Endodermal cell (in vitro differentiated cells): ENCODE results near the gene FZD2. TPM values are rescaled to one million over a fixed set of nuclear protein-coding genes. Genes with fewer than 3 reads are reported as not detected.
"Not testable (repeated sequence)": the region's sequence is repeated elsewhere in the genome, so short reads cannot be mapped to it uniquely, and the experiment has no call there.

Experiments used
- DNase-seq: peaks from one replicate; pipeline ENCODE4 v3.0.0-alpha.2; 2017
- H3K27ac ChIP-seq: 2 replicates; pipeline ENCODE4 v1.5.1; 2013; ENCODE audit warnings: mild to moderate bottlenecking, low read depth, low read length, moderate library complexity
- H3K27me3 ChIP-seq: 2 replicates; pipeline ENCODE4 v1.6.1; 2013; ENCODE audit warnings: mild to moderate bottlenecking, low read length, moderate library complexity; ENCODE audit not compliant: insufficient read depth, control insufficient read depth, poor library complexity, severe bottlenecking
- H3K36me3 ChIP-seq: 2 replicates; pipeline ENCODE4 v1.7.0; 2013; ENCODE audit warnings: mild to moderate bottlenecking, low read length, moderate library complexity; ENCODE audit not compliant: control insufficient read depth, insufficient read depth
- H3K4me1 ChIP-seq: one replicate; pipeline ENCODE4 v1.7.0; 2013; ENCODE audit warnings: low read length; ENCODE audit not compliant: control insufficient read depth, insufficient read depth
- H3K4me3 ChIP-seq: 2 replicates; pipeline ENCODE4 v1.5.1; 2013; ENCODE audit warnings: mild to moderate bottlenecking, low read length, moderate library complexity
- H3K9ac ChIP-seq: 2 replicates; pipeline ENCODE4 v1.6.1; 2013; ENCODE audit warnings: mild to moderate bottlenecking, low read length, moderate library complexity; ENCODE audit not compliant: poor library complexity, severe bottlenecking; ENCODE audit errors: extremely low read depth
- H3K9me3 ChIP-seq: 2 replicates; pipeline ENCODE4 v1.6.1; 2013; ENCODE audit warnings: mild to moderate bottlenecking, low read length, moderate library complexity; ENCODE audit not compliant: control insufficient read depth
- H3K27ac Mint-ChIP-seq: 2 replicates; pipeline ENCODE4 v1.8.0; 2020; ENCODE audit warnings: mixed read lengths
- H3K27me3 Mint-ChIP-seq: 2 replicates; pipeline ENCODE4 v1.8.0; 2021; ENCODE audit warnings: mild to moderate bottlenecking, mixed read lengths; ENCODE audit not compliant: insufficient read depth
- H3K36me3 Mint-ChIP-seq: 2 replicates; pipeline ENCODE4 v1.8.0; 2020; ENCODE audit warnings: low read depth, mixed read lengths
- H3K4me1 Mint-ChIP-seq: 2 replicates; pipeline ENCODE4 v1.8.0; 2020; ENCODE audit warnings: mixed read lengths
- H3K4me3 Mint-ChIP-seq: 2 replicates; pipeline ENCODE4 v1.8.0; 2020; ENCODE audit warnings: mild to moderate bottlenecking, moderate library complexity, mixed read lengths
- H3K9me3 Mint-ChIP-seq: 2 replicates; pipeline ENCODE4 v1.8.0; 2020; ENCODE audit warnings: mild to moderate bottlenecking, mixed read lengths
- WGBS, 2 experiments: methylation state at CpG; one replicate each; pipeline versions ENCODE4 v1.1.5 to v1.1.7; 2013; ENCODE audit warnings: missing lambda C conversion rate in 2 of 2, mixed read lengths in 1 of 2; ENCODE audit not compliant: insufficient coverage in 1 of 2, insufficient read length in 1 of 2; 5-methylcytosine and 5-hydroxymethylcytosine counted together
- long read RNA-seq, 4 experiments: library from polyadenylated mRNA in 2 of 4; library from RNA in 1 of 4; library from capped mRNA in 1 of 4; stranded (forward) in 3 of 4; unstranded in 1 of 4; transcript quantifications; one replicate each; pipeline ENCODE4 v2.0.0, GENCODE V29; 2020 to 2021; ENCODE audit warnings: inconsistent platforms in 1 of 4
- polyA plus RNA-seq, 2 experiments: library from polyadenylated mRNA; stranded (reverse); fragments of 50-300 nt; gene quantifications; one replicate each; pipeline ENCODE4 v1.2.3, GENCODE V29; 2013
- total RNA-seq, 2 donors: library from RNA; stranded (reverse); fragmentation: NEBNext Ultra II Directional in 1 of 2; extraction: Animal tissue kit (Norgen Biotek cat#: 25700) in 1 of 2; gene quantifications; 2 replicates in 1 of 2; 3 replicates in 1 of 2; pipeline ENCODE4 v1.2.1, GENCODE V29; 2021
- TF ChIP-seq, protein P1 (sequence below): fragments of 200-600 bp; sonication (generic); conservative IDR thresholded peaks from 2 replicates; pipeline ENCODE4 v1.5.0; 2021; ENCODE audit warnings: antibody characterized with exemption, mild to moderate bottlenecking

FZD2 gene
- 10 to 100 TPM; 20.6 to 21.9 TPM for total RNA-seq
- 65.2 TPM for polyA plus RNA-seq (2013, experiment 1 of 2)
- 64.6 TPM for polyA plus RNA-seq (2013, experiment 2 of 2)
- long read RNA-seq, experiment 1, transcript FZD2-201 (1 exons, 2,112 nt), result major isoform, 12 of 13 reads
- long read RNA-seq, experiment 1, partial matches to known transcripts, result 0 of 13 reads
- long read RNA-seq, experiment 1, other reads (novel, unspliced or antisense), result 1 of 13 reads
- long read RNA-seq, experiment 2, transcript FZD2-201 (1 exons, 2,112 nt), result major isoform, 39 of 39 reads
- long read RNA-seq, experiment 2, partial matches to known transcripts, result 0 of 39 reads
- long read RNA-seq, experiment 2, other reads (novel, unspliced or antisense), result 0 of 39 reads
- long read RNA-seq, experiment 3, partial matches to known transcripts, result 0 of 3 reads
- long read RNA-seq, experiment 3, other reads (novel, unspliced or antisense), result 0 of 3 reads
- long read RNA-seq, experiment 4, result 0 reads

DNA sequence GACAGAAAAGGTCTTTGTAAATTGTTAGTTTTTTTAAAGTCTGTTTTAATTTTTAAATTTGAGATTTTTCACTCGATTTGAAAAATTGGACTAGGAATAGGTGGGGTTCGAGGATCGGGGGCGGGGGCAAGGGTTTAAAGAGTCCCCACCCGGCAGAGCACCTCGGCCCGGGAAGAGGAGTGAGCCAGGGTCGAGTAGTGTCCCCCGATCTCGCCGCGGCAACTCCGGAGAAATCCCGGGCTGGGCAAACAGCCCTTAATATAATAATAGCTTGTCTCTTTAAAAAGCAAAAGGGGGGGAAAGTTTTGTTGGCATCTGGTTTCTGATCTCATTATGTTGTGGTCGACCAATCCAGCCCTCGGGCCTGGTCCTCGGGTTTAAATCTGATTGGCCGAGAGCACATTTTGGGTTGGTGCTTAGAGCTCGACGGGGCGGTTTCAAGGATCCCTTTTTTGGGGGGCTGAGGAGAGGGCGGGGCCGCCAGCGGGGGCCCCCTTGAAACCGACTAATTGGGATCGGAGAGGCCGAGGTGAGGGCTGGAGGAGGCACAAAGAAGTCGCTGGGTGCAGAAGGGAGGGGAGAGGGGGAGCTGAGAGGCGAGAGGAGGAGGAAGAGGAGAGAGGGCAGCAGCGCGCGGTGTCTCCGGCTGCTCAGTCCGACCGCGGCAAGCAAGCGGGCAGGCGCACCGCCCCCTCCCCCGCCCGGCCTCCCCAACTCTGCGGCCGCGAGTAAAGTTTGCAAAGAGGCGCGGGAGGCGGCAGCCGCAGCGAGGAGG lies at the start of gene FZD2:
Gene FZD2 (plus strand): TSS at position 653 of the 775 bp plus-strand sequence. CDS start 205 bp downstream, outside the sequence.
- Mint-ChIP-seq H3K27me3 (peaks cover 48% of the 10 kb centered on the region), H3K36me3 (peaks cover 10% of the 10 kb centered on the region), H3K9me3 (peaks cover 10% of the 10 kb centered on the region), H3K27ac (peak within 1 kb of the TSS; percentile 98), H3K4me3 (peak within 1 kb of the TSS; percentile 83), H3K4me1 (peaks cover 39% of the 10 kb centered on the region)
- Histone ChIP-seq H3K9ac (peak within 1 kb of the TSS; percentile 79), H3K9me3 (no peaks in the 10 kb centered on the region), H3K36me3 (no peaks in the 10 kb centered on the region), H3K4me1 (peaks cover 3% of the 10 kb centered on the region), H3K4me3 (peak within 1 kb of the TSS; percentile 93), H3K27me3 (peaks cover 14% of the 10 kb centered on the region), H3K27ac (peak within 1 kb of the TSS; percentile 98)
- WGBS, 2 experiments, result 0 to 2% methylated on average over 14 to 48 of the region's 49 CpGs
- peak; percentile 98 for DNase-seq
- TF ChIP-seq, protein P1, sequence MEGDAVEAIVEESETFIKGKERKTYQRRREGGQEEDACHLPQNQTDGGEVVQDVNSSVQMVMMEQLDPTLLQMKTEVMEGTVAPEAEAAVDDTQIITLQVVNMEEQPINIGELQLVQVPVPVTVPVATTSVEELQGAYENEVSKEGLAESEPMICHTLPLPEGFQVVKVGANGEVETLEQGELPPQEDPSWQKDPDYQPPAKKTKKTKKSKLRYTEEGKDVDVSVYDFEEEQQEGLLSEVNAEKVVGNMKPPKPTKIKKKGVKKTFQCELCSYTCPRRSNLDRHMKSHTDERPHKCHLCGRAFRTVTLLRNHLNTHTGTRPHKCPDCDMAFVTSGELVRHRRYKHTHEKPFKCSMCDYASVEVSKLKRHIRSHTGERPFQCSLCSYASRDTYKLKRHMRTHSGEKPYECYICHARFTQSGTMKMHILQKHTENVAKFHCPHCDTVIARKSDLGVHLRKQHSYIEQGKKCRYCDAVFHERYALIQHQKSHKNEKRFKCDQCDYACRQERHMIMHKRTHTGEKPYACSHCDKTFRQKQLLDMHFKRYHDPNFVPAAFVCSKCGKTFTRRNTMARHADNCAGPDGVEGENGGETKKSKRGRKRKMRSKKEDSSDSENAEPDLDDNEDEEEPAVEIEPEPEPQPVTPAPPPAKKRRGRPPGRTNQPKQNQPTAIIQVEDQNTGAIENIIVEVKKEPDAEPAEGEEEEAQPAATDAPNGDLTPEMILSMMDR, result no peak

DNA sequence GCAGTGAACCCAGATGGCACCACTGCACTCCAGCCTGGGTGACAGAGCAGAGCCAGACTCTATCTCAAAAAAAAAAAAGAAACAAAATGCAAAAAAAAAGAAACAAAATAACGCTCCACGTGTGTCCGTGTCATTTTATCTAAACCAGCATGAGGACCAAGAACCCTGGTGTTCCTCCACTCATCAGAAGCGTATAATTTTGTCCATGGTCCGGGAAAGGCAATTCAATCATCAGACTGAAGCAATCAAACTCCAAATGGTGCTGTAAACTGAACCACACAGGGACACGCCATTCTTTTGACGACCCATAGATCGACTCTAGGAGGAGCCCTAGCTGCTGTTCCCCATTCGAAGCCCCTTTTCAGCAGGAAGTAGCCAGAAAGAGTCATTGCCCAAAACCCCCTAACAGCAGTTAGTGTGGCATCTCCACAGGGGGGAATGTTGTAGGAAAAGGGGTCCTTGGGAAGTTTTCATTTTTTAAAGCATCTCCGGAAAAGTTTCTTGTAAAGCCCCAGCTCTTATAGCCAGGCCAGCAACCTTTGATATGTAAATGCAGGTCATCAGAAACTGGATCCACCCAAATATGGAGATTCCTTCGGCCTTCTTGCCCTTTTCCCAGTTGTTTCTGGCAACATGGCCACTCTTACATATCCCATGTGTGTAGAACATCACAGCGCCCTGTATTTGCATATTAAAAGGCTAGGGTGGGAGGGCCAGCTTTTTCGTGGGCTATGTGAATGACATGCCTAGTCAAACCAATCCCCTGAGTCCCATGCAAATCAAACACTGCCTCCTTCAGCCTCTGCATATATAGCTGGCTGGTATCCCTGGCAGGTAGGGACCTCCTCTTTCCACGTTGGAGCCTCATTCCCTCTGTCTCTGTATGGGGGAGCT lies 45.8 kb upstream of the FZD2 start:
- H3K27me3 Mint-ChIP-seq, H3K36me3 Mint-ChIP-seq, H3K36me3 ChIP-seq, H3K27me3 ChIP-seq, H3K9ac ChIP-seq, H3K9me3 ChIP-seq, H3K4me1 ChIP-seq, H3K9me3 Mint-ChIP-seq: not testable (repeated sequence)
- H3K4me3 Mint-ChIP-seq, result peak overlapping the region; percentile 52
- peak overlapping the region; percentile 62 for H3K27ac Mint-ChIP-seq
- TF ChIP-seq, protein P1, result peak; percentile 40
- Histone ChIP-seq H3K4me3 (peak overlapping the region; percentile 66), H3K27ac (peak overlapping the region; percentile 66)
- 38 to 44% methylated on average over 8 to 14 of the region's 14 CpGs for WGBS, 2 experiments
- peak; percentile 95 for DNase-seq
- peaks cover 11% of the 10 kb centered on the region for H3K4me1 Mint-ChIP-seq

DNA sequence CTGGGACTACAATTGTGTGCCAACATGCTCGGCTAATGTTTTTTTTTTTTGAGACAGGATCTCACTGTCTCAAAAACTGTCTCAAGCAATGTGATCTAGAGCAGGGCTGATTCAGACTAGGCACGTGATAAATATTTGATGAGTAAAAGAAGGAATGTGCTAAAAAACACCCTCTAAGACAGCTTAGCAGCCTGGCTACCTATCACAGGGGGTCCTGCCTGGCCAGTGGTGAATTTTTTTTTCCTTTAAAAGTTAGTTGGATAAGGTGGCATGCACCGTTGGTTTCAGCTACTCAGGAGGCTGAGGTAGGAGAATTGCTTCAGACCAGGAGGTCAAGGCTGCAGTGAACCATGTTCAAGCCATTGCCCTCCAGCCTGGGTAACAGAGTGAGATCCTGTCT lies 39.3 kb upstream of the FZD2 start:
- Histone ChIP-seq H3K27me3 (no peaks in the 10 kb centered on the region), H3K9ac (no peak overlapping the region), H3K9me3 (no peaks in the 10 kb centered on the region), H3K4me3 (no peak overlapping the region), H3K36me3 (no peaks in the 10 kb centered on the region), H3K27ac (no peak overlapping the region), H3K4me1 (no peaks in the 10 kb centered on the region)
- Mint-ChIP-seq H3K4me3 (no peak overlapping the region), H3K4me1 (peaks cover 5% of the 10 kb centered on the region), H3K9me3 (no peaks in the 10 kb centered on the region), H3K27me3 (peaks cover 3% of the 10 kb centered on the region), H3K27ac (no peak overlapping the region), H3K36me3 (no peaks in the 10 kb centered on the region)
- TF ChIP-seq, protein P1, result no peak
- DNase-seq, result no peak
- 74 to 89% methylated on average over 3 of the region's 3 CpGs for WGBS, 2 experiments
